DMS 273 treated with DMSO at 0.1 percent for 48 hours (cell line): ENCODE measurements around the gene ARHGEF9.
"Not testable (repeated sequence)": the region's sequence is repeated elsewhere in the genome, so short reads cannot be mapped to it uniquely, and the experiment has no call there.

Experiments used
- DNase-seq: peaks from one replicate; lab custom pipeline; 2025; lab: John Stamatoyannopoulos, UW

ARHGEF9 gene

DNA sequence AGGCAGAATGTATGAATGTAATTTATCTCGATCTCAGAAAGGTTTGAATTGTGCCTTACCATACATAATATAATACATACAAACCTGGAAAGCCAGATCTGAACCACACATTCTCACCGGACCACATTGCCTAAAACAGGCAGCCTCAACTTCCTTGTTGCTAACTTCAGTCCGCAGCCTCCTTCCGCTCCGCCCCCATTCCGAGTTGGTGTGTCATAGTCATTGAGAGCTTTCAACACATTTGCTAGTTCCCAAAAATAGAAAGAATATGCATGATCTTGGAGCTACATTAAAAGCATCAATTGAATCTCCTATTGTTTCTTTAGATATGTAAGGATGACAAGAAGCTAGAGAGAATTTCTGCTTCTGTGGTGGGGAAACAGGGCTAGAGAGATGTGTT, 127.2 kb downstream of the ARHGEF9 start:
- no peak for DNase-seq

DNA sequence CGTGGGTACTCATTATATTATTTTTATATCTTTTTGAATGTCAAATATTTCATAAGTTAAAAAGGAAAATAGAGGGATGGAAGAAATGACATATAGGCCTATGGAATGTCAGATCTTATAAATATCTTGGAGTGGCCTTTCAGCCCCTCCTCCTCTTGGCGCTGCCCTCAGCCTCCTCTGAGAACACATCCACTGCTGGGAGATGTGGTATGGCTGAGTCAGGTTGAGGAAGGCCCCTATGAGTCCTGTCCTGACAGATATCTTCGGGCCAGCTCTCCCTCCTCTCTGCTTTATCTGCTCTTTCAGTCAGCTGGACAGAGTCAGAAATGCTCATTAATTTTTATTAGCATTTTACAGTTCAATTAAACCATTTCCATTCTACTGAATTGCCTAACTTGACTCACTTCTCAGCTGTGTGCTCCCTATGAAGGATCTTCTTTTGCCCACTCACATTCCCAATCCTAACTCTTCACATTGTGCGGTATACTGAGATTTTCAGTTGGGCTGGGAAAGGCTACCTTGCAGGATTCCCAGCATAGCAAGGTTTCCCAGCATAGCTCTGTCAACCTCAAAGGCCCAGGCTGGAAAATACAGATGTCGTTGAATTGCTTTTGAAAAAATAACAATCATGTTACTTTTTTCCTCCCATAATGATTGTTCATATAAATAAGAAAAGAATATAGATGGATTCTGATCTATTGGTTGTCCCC, 128.0 kb downstream of the ARHGEF9 start:
- no peak for DNase-seq

DNA sequence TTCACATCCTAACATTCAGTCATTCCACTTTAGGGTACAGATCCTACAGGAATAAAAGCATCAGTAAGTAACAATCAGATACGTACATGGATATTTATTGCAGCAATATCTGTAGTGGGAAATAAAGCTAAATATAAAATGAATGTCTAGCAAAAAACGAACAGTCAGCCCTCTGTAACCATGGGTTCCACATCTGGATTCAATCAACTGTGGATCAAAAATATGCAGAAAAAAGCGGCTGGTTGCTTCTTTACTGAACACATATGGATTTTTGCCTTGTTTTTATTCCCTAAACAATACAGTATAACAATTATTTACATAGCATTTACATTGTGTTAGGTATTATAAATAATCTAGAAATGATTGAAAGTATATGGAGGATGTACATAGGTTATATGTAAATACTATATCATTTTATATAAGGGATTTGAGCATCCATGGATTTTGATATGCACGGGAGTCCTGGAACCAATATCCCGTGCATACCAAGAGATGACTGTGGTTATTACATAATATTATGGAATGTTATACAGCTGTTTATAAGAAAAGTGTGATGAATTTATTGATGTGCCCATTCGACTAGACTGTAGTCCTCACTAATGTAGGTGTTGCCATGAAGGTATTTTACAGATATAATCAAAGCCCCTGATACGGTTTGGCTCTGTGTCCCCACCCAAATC, 132.8 kb downstream of the ARHGEF9 start:
- DNase-seq = no peak

DNA sequence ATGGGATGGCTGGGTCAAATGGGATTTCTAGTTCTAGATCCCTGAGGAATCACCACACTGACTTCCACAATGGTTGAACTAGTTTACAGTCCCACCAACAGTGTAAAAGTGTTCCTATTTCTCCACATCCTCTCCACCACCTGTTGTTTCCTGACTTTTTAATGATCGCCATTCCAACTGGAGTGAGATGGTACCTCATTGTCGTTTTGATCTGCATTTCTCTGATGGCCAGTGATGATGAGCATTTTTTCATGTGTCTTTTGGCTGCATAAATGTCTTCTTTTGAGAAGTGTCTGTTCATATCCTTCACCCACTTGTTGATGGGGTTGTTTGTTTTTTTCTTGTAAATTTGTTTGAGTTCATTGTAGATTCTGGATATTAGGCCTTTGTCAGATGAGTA, 139.3 kb downstream of the ARHGEF9 start:
- DNase-seq = not testable (repeated sequence)

DNA sequence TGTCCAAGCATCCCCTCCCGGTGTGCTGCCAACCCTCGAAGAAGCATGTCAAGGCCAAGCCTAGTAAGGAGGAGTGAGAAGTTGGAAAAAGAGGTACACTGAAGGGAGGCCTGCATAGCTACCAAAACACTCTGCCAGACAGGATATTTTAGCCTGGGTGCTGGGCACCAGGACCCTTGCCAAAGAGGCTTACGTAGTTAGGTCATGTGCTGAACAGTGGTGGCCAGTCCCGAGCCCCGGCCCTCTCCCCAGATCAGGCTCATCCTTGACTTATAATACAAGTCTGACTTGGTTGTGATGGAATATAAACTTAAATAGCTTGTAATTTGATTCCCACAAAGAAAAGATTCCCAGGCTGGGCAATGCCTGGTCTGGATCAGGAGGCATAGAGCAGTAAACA, 149.3 kb downstream of the ARHGEF9 start:
- DNase-seq = no peak

DNA sequence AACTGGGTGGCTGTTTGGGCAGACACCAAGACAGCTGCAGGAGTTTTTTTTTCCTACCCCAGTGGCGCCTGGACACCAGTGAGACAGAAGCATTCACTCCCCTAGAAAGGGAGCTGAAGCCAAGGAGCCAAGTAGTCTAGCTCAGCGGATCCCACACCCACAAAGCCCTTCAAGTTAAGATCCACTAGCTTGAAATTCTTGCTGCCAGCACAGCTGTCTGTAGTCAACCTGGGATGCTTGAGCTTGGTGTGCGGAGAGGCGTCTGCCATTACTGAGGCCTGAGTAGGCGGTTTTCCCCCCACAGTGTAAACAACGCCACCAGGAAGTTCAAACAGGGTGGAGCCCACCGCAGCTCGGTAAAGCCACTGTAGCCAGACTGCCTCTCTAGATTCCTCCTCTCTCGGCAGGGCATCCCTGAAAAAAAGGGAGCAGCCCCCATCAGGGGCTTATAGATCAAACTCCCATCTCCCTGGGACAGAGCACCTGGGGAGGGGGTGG, 171.4 kb downstream of the ARHGEF9 start:
- DNase-seq = no peak

DNA sequence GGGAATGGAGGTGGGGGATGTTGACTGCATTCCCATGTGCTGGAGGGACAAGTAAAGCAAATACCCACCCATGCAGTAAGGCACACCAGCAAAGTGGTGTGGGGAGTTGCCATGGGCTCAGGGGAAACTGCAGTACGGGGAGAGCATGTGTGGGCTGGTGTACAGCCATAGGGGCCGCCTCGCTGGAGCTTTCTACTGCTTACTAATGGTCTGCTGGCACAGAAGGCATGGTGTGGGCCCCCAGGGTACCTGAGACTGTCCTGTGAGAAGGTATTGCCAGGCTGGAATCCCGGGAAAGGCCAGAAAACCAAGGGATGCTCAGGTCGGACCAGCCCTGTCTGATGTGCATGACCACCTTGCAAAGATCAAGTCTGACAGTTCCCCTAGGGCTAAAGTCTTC, 199.1 kb downstream of the ARHGEF9 start:
- no peak for DNase-seq
